SH-SY5Y (cell line): ENCODE measurements around the gene RBM17.

Experiments
- GATA2 ChIP-seq: IDR thresholded peaks from 2 replicates; pipeline ENCODE4 v1.6.1; 2011; ENCODE audit warnings: mild to moderate bottlenecking, low read depth, low read length
- GATA3 ChIP-seq: IDR thresholded peaks from 2 replicates; pipeline ENCODE4 v1.6.1; 2011; ENCODE audit warnings: low read depth, mild to moderate bottlenecking, low read length, moderate library complexity

DNA sequence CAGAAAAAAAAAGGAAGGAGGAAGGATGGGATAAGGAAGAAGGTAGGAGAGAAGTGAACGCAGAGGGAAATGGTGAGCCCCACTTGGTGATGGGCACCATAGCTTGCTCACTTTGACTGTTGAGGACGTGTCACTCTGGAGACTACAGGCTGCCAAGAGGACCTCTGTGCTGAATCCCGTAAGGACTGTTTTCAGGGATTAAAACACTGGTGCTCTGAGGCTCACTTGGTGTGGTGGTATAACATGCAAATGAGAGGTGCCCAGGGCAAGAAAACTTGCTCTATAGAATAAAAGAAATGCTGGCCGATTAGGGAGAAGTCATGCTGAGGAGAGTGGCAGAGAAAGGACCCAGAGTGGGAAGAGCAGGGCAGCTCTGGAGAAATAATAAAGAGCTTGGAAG lies 21.4 kb upstream of the RBM17 start:
- TF ChIP-seq GATA3 (no peak), GATA2 (no peak)
